22Rv1 (cell line): ENCODE results near the gene ATP8B4.

Source experiments
- CTCF ChIP-seq: fragments of 450-650 bp; IDR thresholded peaks from 2 replicates; pipeline ENCODE4 v1.5.1; 2017; ENCODE audit warnings: mild to moderate bottlenecking
- ZFX ChIP-seq: fragments of 450-650 bp; IDR thresholded peaks from 2 replicates; pipeline ENCODE4 v1.6.1; 2017; ENCODE audit warnings: antibody characterized with exemption, borderline replicate concordance

GRCh38 chr15:49890689-49891088, 228.3 kb downstream of the ATP8B4 start:
- TF ChIP-seq CTCF = no peak
- no peak for TF ChIP-seq ZFX
